HFF-Myc (cell line): ENCODE data around the gene KAZN.

Experiments used
- DNase-seq: peaks from one replicate; pipeline ENCODE4 v3.0.0-alpha.2; 2011; ENCODE audit warnings: low read depth; ENCODE audit errors: extremely low read depth
- H3K4me3 ChIP-seq: replicated peaks from 2 replicates; pipeline ENCODE4 v1.5.1; 2011; ENCODE audit warnings: low read depth, mild to moderate bottlenecking, control low read depth, low read length
- CTCF ChIP-seq: IDR thresholded peaks from 2 replicates; pipeline ENCODE4 v1.5.1; 2012; ENCODE audit warnings: mild to moderate bottlenecking, low read depth, low read length, control low read depth; ENCODE audit errors: missing control alignments

KAZN gene

GRCh38 chr1:14768582-14769304, 170.3 kb downstream of the KAZN start:
- DNase-seq = no peak
- H3K4me3 ChIP-seq = no peak overlapping the region
- no peak for TF ChIP-seq CTCF

GRCh38 chr1:14769486-14770274, 171.2 kb downstream of the KAZN start:
- no peak for TF ChIP-seq CTCF
- DNase-seq = no peak
- H3K4me3 ChIP-seq = no peak overlapping the region

GRCh38 chr1:14773396-14774025, 175.0 kb downstream of the KAZN start:
- TF ChIP-seq CTCF = no peak
- no peak overlapping the region for H3K4me3 ChIP-seq
- no peak for DNase-seq

- TF ChIP-seq CTCF = no peak
- H3K4me3 ChIP-seq = no peak overlapping the region
- no peak for DNase-seq
Measured at GRCh38 chr1:14774225-14774624, 175.7 kb downstream of the KAZN start.

- DNase-seq = no peak
- H3K4me3 ChIP-seq = no peak overlapping the region
- no peak for TF ChIP-seq CTCF
Measured at GRCh38 chr1:14774988-14775387, 176.5 kb downstream of the KAZN start.

- TF ChIP-seq CTCF = no peak
Measured at GRCh38 chr1:14775434-14775833, 176.9 kb downstream of the KAZN start.

More at GRCh38 chr1:14775434-14775833, 176.9 kb downstream of the KAZN start:
- DNase-seq = no peak
- H3K4me3 ChIP-seq = no peak overlapping the region
